H1 (cell line): ENCODE results near the gene ESRRB. TPM values are rescaled to one million over a fixed set of nuclear protein-coding genes. Genes with fewer than 3 reads are reported as not detected.

Experiments
- CTCF ChIA-PET: fragments of 300-600 bp; sonication (Branson Sonifier 250); formaldehyde crosslinking; loops from one replicate; lab custom pipeline; 2021; ENCODE audit not compliant: partially characterized antibody; lab: Charles Lee
- POLR2A ChIA-PET: fragments of 300-600 bp; sonication (Branson Sonifier 250); formaldehyde crosslinking; loops from one replicate; lab custom pipeline; 2021; ENCODE audit warnings: inconsistent platforms; ENCODE audit not compliant: partially characterized antibody; lab: Charles Lee
- DNase-seq, 2 experiments: peaks; one replicate each; pipeline versions ENCODE4 v3.0.0 to v3.0.0-alpha.2; 2010 to 2022; ENCODE audit warnings: low spot score in 2 of 2, low read depth in 1 of 2, mixed read lengths in 1 of 2
- FAIRE-seq: peaks from 2 replicates; lab custom pipeline; 2011; peaks lifted over from hg19 to GRCh38; lab: Jason Lieb, UNC
- H2AFZ ChIP-seq: 2 replicates; pipeline ENCODE4 v1.8.1; 2012; ENCODE audit warnings: low read length, inconsistent platforms
- H2AK5ac ChIP-seq: 2 replicates; pipeline ENCODE4 v1.6.1; 2013; ENCODE audit warnings: low read depth, low read length
- H2BK120ac ChIP-seq: replicated peaks from 2 replicates; pipeline ENCODE3; 2013; ENCODE audit warnings: low read depth, low read length, inconsistent platforms
- H2BK12ac ChIP-seq: 2 replicates; pipeline ENCODE4 v1.6.1; 2013; ENCODE audit warnings: low read depth, low read length
- H2BK15ac ChIP-seq: 2 replicates; pipeline ENCODE4 v1.6.1; 2013; ENCODE audit warnings: low read length
- H2BK20ac ChIP-seq: 2 replicates; pipeline ENCODE4 v1.6.1; 2013; ENCODE audit warnings: low read length
- H2BK5ac ChIP-seq: 2 replicates; pipeline ENCODE4 v1.6.1; 2013; ENCODE audit warnings: low read depth, low read length
- H3K14ac ChIP-seq: 2 replicates; pipeline ENCODE4 v1.6.1; 2013; ENCODE audit warnings: inconsistent platforms; ENCODE audit not compliant: insufficient read length
- H3K18ac ChIP-seq: 2 replicates; pipeline ENCODE4 v1.6.1; 2013; ENCODE audit warnings: low read length; ENCODE audit errors: extremely low read depth
- H3K23ac ChIP-seq: 2 replicates; pipeline ENCODE4 v1.6.1; 2013; ENCODE audit warnings: inconsistent platforms; ENCODE audit not compliant: insufficient read length
- H3K23me2 ChIP-seq: 2 replicates; pipeline ENCODE4 v1.6.1; 2013; ENCODE audit warnings: low read depth, low read length
- H3K27ac ChIP-seq: 2 replicates; pipeline ENCODE4 v1.6.1; 2011; ENCODE audit warnings: low read depth, low read length, inconsistent platforms
- H3K27me3 ChIP-seq, 4 experiments: replicated peaks in 1 of 4; 1 replicate in 1 of 4; 2 replicates in 3 of 4; pipeline versions ENCODE4 v1.6.1 to v1.8.1; 2011 to 2013; ENCODE audit warnings: low read length in 3 of 4, mild to moderate bottlenecking in 3 of 4, inconsistent platforms in 2 of 4, mixed read lengths in 2 of 4, moderate library complexity in 1 of 4; ENCODE audit not compliant: control insufficient read depth in 3 of 4, insufficient read depth in 3 of 4; ENCODE audit errors: extremely low read depth in 1 of 4
- H3K36me3 ChIP-seq, 4 experiments: 2 replicates each; pipeline versions ENCODE4 v1.6.1 to v1.8.1; 2011 to 2013; ENCODE audit warnings: mild to moderate bottlenecking in 4 of 4, low read length in 3 of 4, moderate library complexity in 2 of 4, control low read depth in 1 of 4, inconsistent platforms in 1 of 4; ENCODE audit not compliant: insufficient read depth in 4 of 4, control insufficient read depth in 2 of 4
- H3K4ac ChIP-seq: replicated peaks from 2 replicates; pipeline ENCODE3; 2013; ENCODE audit warnings: low read length, low read depth, mixed read lengths, inconsistent platforms; ENCODE audit not compliant: insufficient read length
- H3K4me1 ChIP-seq, 4 experiments: replicated peaks in 1 of 4; 1 replicate in 1 of 4; 2 replicates in 3 of 4; pipeline versions ENCODE4 v1.6.1 to v1.8.1; 2011 to 2013; ENCODE audit warnings: low read length in 3 of 4, inconsistent platforms in 2 of 4, mixed read lengths in 1 of 4; ENCODE audit not compliant: insufficient read depth in 4 of 4, control insufficient read depth in 3 of 4
- H3K4me2 ChIP-seq, 2 experiments: 2 replicates each; pipeline versions ENCODE4 v1.6.1 to v1.8.1; 2011 to 2013; ENCODE audit warnings: low read depth in 2 of 2, low read length in 2 of 2, control low read depth in 1 of 2, inconsistent platforms in 1 of 2, mild to moderate bottlenecking in 1 of 2; ENCODE audit not compliant: insufficient read depth in 1 of 2
- H3K4me3 ChIP-seq, 4 experiments: fragments of 200-600, 300-600 bp in 1 of 4; sonication (generic), shearing (Covaris generic), sonication (Bioruptor Twin) in 1 of 4; 2 replicates each; pipeline versions ENCODE4 v1.5.1 to v1.8.1; 2011 to 2016; ENCODE audit warnings: low read length in 4 of 4, low read depth in 3 of 4, control low read depth in 2 of 4, inconsistent platforms in 2 of 4, mild to moderate bottlenecking in 2 of 4, mixed read lengths in 1 of 4, moderate library complexity in 1 of 4; ENCODE audit not compliant: insufficient read depth in 2 of 4; ENCODE audit errors: extremely low read depth in 1 of 4
- H3K56ac ChIP-seq: replicated peaks from 2 replicates; pipeline ENCODE3; 2013; ENCODE audit warnings: low read depth, mild to moderate bottlenecking, mixed read lengths, low read length, inconsistent platforms; ENCODE audit not compliant: insufficient read length
- H3K79me1 ChIP-seq: 2 replicates; pipeline ENCODE4 v1.6.1; 2013; ENCODE audit warnings: low read depth, low read length, control low read depth
- H3K79me2 ChIP-seq, 2 experiments: 2 replicates each; pipeline versions ENCODE4 v1.6.1 to v1.8.1; 2012 to 2013; ENCODE audit warnings: low read length in 2 of 2, mild to moderate bottlenecking in 2 of 2, inconsistent platforms in 1 of 2; ENCODE audit not compliant: insufficient read depth in 2 of 2, control insufficient read depth in 1 of 2
- H3K9ac ChIP-seq, 4 experiments: replicated peaks in 1 of 4; 1 replicate in 1 of 4; 2 replicates in 3 of 4; pipeline versions ENCODE4 v1.6.1 to v1.8.1; 2011 to 2013; ENCODE audit warnings: low read depth in 3 of 4, low read length in 3 of 4, control low read depth in 2 of 4, mild to moderate bottlenecking in 2 of 4, moderate library complexity in 2 of 4, inconsistent platforms in 1 of 4; ENCODE audit errors: extremely low read depth in 1 of 4
- H3K9me3 ChIP-seq, 2 experiments: 2 replicates each; pipeline versions ENCODE4 v1.6.1 to v1.8.1; 2012 to 2013; ENCODE audit warnings: mild to moderate bottlenecking in 2 of 2, moderate library complexity in 2 of 2, control low read depth in 1 of 2, inconsistent platforms in 1 of 2, low read depth in 1 of 2, low read length in 1 of 2, mixed read lengths in 1 of 2; ENCODE audit not compliant: insufficient read depth in 2 of 2
- H4K20me1 ChIP-seq, 2 experiments: replicated peaks in 1 of 2; 2 replicates each; pipeline versions ENCODE3 to v1.8.1; 2011 to 2013; ENCODE audit warnings: inconsistent platforms in 2 of 2, low read length in 2 of 2, mild to moderate bottlenecking in 1 of 2; ENCODE audit not compliant: insufficient read depth in 2 of 2, control insufficient read depth in 1 of 2
- H4K5ac ChIP-seq: 2 replicates; pipeline ENCODE4 v1.6.1; 2013; ENCODE audit warnings: low read length, low read depth, mixed read lengths, inconsistent platforms; ENCODE audit not compliant: insufficient read length
- H4K8ac ChIP-seq: 2 replicates; pipeline ENCODE4 v1.8.0; 2013; ENCODE audit warnings: mild to moderate bottlenecking, moderate library complexity, low read length, inconsistent platforms; ENCODE audit not compliant: insufficient read depth; ENCODE audit errors: extremely low read depth
- H4K91ac ChIP-seq: replicated peaks from 2 replicates; pipeline ENCODE3; 2013; ENCODE audit warnings: low read length, mixed read lengths, inconsistent platforms; ENCODE audit not compliant: insufficient read length
- ATF2 ChIP-seq: IDR thresholded peaks from 2 replicates; pipeline ENCODE4 v1.6.1; 2012; ENCODE audit warnings: low read length, inconsistent platforms
- E2F6 ChIP-seq: IDR thresholded peaks from 2 replicates; pipeline ENCODE4 v1.6.1; 2012; ENCODE audit warnings: inconsistent platforms
- EP300 ChIP-seq, 2 experiments: IDR thresholded peaks; 1 replicate in 1 of 2; 2 replicates in 1 of 2; pipeline ENCODE4 v1.6.1; 2011 to 2012; ENCODE audit warnings: low read depth in 2 of 2, low read length in 2 of 2, mild to moderate bottlenecking in 2 of 2, borderline replicate concordance in 1 of 2, inconsistent platforms in 1 of 2, moderate library complexity in 1 of 2
- GTF2F1 ChIP-seq: IDR thresholded peaks from 2 replicates; pipeline ENCODE4 v1.6.1; 2012; ENCODE audit warnings: low read depth, low read length, improper control_type of control experiment, borderline replicate concordance
- HDAC2 ChIP-seq, 2 experiments: fragments of 300-600 bp in 1 of 2; sonication (generic) in 1 of 2; IDR thresholded peaks; 2 replicates each; pipeline ENCODE4 v1.6.1; 2011 to 2012; ENCODE audit warnings: low read depth in 2 of 2, low read length in 2 of 2, mild to moderate bottlenecking in 2 of 2, moderate library complexity in 2 of 2, borderline replicate concordance in 1 of 2, inconsistent platforms in 1 of 2
- RAD21 ChIP-seq, 2 experiments: IDR thresholded peaks in 1 of 2; conservative IDR thresholded peaks in 1 of 2; 2 replicates each; pipeline ENCODE4 v1.6.1; 2011; ENCODE audit warnings: low read depth in 2 of 2, low read length in 2 of 2, improper control_type of control experiment in 1 of 2, inconsistent platforms in 1 of 2, mild to moderate bottlenecking in 1 of 2, moderate library complexity in 1 of 2
- RBBP5 ChIP-seq: IDR thresholded peaks from 2 replicates; pipeline ENCODE4 v1.7.1; 2012; ENCODE audit warnings: low read depth, mild to moderate bottlenecking, inconsistent platforms, low read length, moderate library complexity, borderline replicate concordance
- RXRA ChIP-seq: IDR thresholded peaks from 2 replicates; pipeline ENCODE4 v1.6.1; 2011; ENCODE audit warnings: low read depth, mild to moderate bottlenecking, low read length, moderate library complexity; ENCODE audit not compliant: insufficient read depth
- TAF1 ChIP-seq: IDR thresholded peaks from 2 replicates; pipeline ENCODE4 v1.6.1; 2011; ENCODE audit warnings: mild to moderate bottlenecking, low read depth, low read length
- WGBS, 2 experiments: shearing (Covaris generic) in 1 of 2; methylation state at CpG; one replicate each; pipeline versions ENCODE4 v1.1.6 to v1.1.7; 2013 to 2015; ENCODE audit warnings: low lambda C conversion rate in 2 of 2, mixed read lengths in 2 of 2, inconsistent platforms in 1 of 2, low coverage in 1 of 2, missing lambda C conversion rate in 1 of 2; ENCODE audit not compliant: insufficient replicate concordance in 2 of 2, insufficient coverage in 1 of 2, insufficient read length in 1 of 2; ENCODE audit errors: extremely low coverage in 1 of 2, missing lambda C conversion rate in 1 of 2; 5-methylcytosine and 5-hydroxymethylcytosine counted together
- polyA plus RNA-seq, 7 experiments: library from polyadenylated mRNA; depleted of rRNA in 3 of 7; stranded (reverse) in 5 of 7; unstranded in 2 of 7; fragments of >200 nt in 5 of 7; fragments of 200-250 nt in 2 of 7; gene quantifications; 1 replicate in 5 of 7; 2 replicates in 1 of 7; 4 replicates in 1 of 7; pipeline versions ENCODE4 v1.2.1 to v1.2.3, GENCODE V29; 2011 to 2013; ENCODE audit warnings: missing spikeins in 2 of 7, mixed read lengths in 2 of 7
- total RNA-seq: library from RNA; stranded (reverse); fragmentation: NEBNext Ultra II Directional; extraction: Animal tissue kit (Norgen Biotek cat#: 25700); gene quantifications from 2 replicates; pipeline ENCODE4 v1.2.1, GENCODE V29; 2021

Gene ESRRB
- total and polyA plus RNA-seq, 2 of the 8 experiments (the other 6 are each of a cell fraction or from before 2014, with no cell fraction given) = 0.29 to 0.45 TPM

GRCh38 chr14:76329951-76330350 lies 46.0 kb upstream of the ESRRB start:
- H2BK12ac ChIP-seq = peak overlapping the region; percentile 39; the same call in 1 of the 2 replicates
- H2AK5ac ChIP-seq = no peak overlapping the region
- H3K56ac ChIP-seq = no peak overlapping the region
- no peak overlapping the region for H4K5ac ChIP-seq
- 0 out of 2 replicates have a peak overlapping the region, but pooled peaks have one; percentile 44 for H2BK5ac ChIP-seq
- FAIRE-seq (no peak), DNase-seq (no peak)
- no peak overlapping the region for H3K14ac ChIP-seq
- H4K20me1 ChIP-seq = peaks cover 0 to 1% of the 10 kb centered on the region in 2 experiments
- H3K79me2 ChIP-seq = no peaks in the 10 kb centered on the region
- no peaks in the 10 kb centered on the region for H3K9me3 ChIP-seq
- no peak overlapping the region for H2BK120ac ChIP-seq
- H3K23me2 ChIP-seq = peaks cover 5% of the 10 kb centered on the region; the same call in 1 of the 2 replicates
- H2BK15ac ChIP-seq = no peak overlapping the region
- no peak overlapping the region for H4K91ac ChIP-seq
- no peak overlapping the region for H3K9ac ChIP-seq
- H3K18ac ChIP-seq = peak overlapping the region; percentile 32
- no peak overlapping the region for H4K8ac ChIP-seq
- H3K36me3 ChIP-seq = no peaks in the 10 kb centered on the region
- H3K27me3 ChIP-seq = peaks cover 0 to 7% (median 1%) of the 10 kb centered on the region in 4 experiments; a peak in 4 of 7 replicates
- no peaks in the 10 kb centered on the region for H3K79me1 ChIP-seq
- H3K27ac ChIP-seq = no peak overlapping the region
- H3K4me2 ChIP-seq = peak overlapping the region; percentile 60 to 92
- POLR2A ChIA-PET = interaction anchor here (2.1 kb wide), 1 partner anchor 14 kb away, joined by 4 read pairs; no protein-coding TSS in a partner anchor
- 0 out of 2 replicates have a peak overlapping the region, but pooled peaks have one; percentile 80 for H2BK20ac ChIP-seq
- H3K4me1 ChIP-seq = peaks cover 7 to 31% (median 16%) of the 10 kb centered on the region in 4 experiments
- CTCF ChIA-PET = interaction anchor here (0.6 to 1.9 kb wide), 3 partner anchors 16 to 19 kb away, joined by 3 to 5 read pairs (median 3); no protein-coding TSS in a partner anchor
- no peak overlapping the region for H3K4ac ChIP-seq
- H2AFZ ChIP-seq = no peak overlapping the region
- peak overlapping the region in 2 of 4 experiments; percentile 40 to 57; a peak in 5 of 8 replicates for H3K4me3 ChIP-seq
- 63% methylated on average over 7 of the region's 12 CpGs; no CpG with 5 or more reads in 1 of the 2 experiments for WGBS, 2 experiments
- H3K23ac ChIP-seq = no peak overlapping the region
- TF ChIP-seq RXRA = no peak
- TF ChIP-seq E2F6 = no peak
- no peak for TF ChIP-seq HDAC2 (IDR thresholded peaks at IDR 0.05; ENCODE audit: borderline replicate concordance in 1 of 2, low read depth in 2 of 2, low read length in 2 of 2)
- TF ChIP-seq TAF1 = no peak
- no peak for TF ChIP-seq EP300 (IDR thresholded peaks at IDR 0.05; ENCODE audit: borderline replicate concordance in 1 of 2, low read depth in 2 of 2, low read length in 2 of 2)
- TF ChIP-seq RAD21 (IDR thresholded peaks at IDR 0.05 in 1 of 2, conservative IDR thresholded peaks at IDR 0.05 in 1 of 2; ENCODE audit: low read depth in 2 of 2, low read length in 2 of 2) = no peak
- no peak for TF ChIP-seq ATF2
- TF ChIP-seq RBBP5 = no peak
- no peak for TF ChIP-seq GTF2F1
